Thymus (tissue), 11 donors: ENCODE data around the gene KDM4B. TPM values are rescaled to one million over a fixed set of nuclear protein-coding genes. Genes with fewer than 3 reads are reported as not detected.

Source experiments
- DNase-seq, 9 donors: peaks; one replicate each; pipeline ENCODE4 v3.0.0-alpha.2; 2013; ENCODE audit warnings: low spot score in 9 of 9, low read depth in 6 of 9, missing footprints in 1 of 9
- H3K27ac ChIP-seq, 2 donors: one replicate each; pipeline ENCODE4 v1.5.1; 2013; ENCODE audit warnings: control low read depth in 1 of 2, low read depth in 1 of 2, low read length in 1 of 2, mild to moderate bottlenecking in 1 of 2, moderate library complexity in 1 of 2
- H3K27me3 ChIP-seq, 2 donors: one replicate each; pipeline ENCODE4 v1.5.1; 2013; ENCODE audit warnings: low read length in 1 of 2; ENCODE audit not compliant: control insufficient read depth in 2 of 2, insufficient read depth in 1 of 2
- H3K36me3 ChIP-seq, 2 donors: one replicate each; pipeline ENCODE4 v1.5.1; 2013; ENCODE audit warnings: low read length in 1 of 2, mild to moderate bottlenecking in 1 of 2, moderate library complexity in 1 of 2; ENCODE audit not compliant: control insufficient read depth in 2 of 2, insufficient read depth in 2 of 2
- H3K4me1 ChIP-seq, 2 donors: one replicate each; pipeline ENCODE4 v1.5.1; 2013; ENCODE audit warnings: low read length in 2 of 2; ENCODE audit not compliant: control insufficient read depth in 2 of 2, insufficient read depth in 2 of 2
- H3K4me3 ChIP-seq, 2 donors: one replicate each; pipeline ENCODE4 v1.5.1; 2013; ENCODE audit warnings: low read length in 2 of 2, control low read depth in 1 of 2, mild to moderate bottlenecking in 1 of 2
- H3K9me3 ChIP-seq, 2 donors: one replicate each; pipeline ENCODE4 v1.5.1; 2013; ENCODE audit warnings: low read length in 1 of 2, mild to moderate bottlenecking in 1 of 2; ENCODE audit not compliant: control insufficient read depth in 2 of 2, insufficient read depth in 1 of 2
- WGBS: extraction: QIAGEN DNeasy Blood & Tissue Kit; methylation state at CpG from one replicate; pipeline ENCODE4 v1.1.7; 2013; 5-methylcytosine and 5-hydroxymethylcytosine counted together
- polyA plus RNA-seq: library from polyadenylated mRNA; stranded (reverse); fragments of 200-250 nt; gene quantifications from one replicate; pipeline ENCODE4 v1.2.3, GENCODE V29; 2013
- total RNA-seq: library from RNA; stranded (reverse); fragments of 120-200 nt; gene quantifications from one replicate; pipeline ENCODE4 v1.2.4, GENCODE V29; 2013
- donor health status: healthy.

Gene KDM4B
- total and polyA plus RNA-seq, 2 donors = 8.6 to 24.6 TPM

GRCh38 chr19:5122671-5123409, 153.9 kb downstream of the KDM4B start:
- no peak for DNase-seq
- Histone ChIP-seq H3K9me3 (peaks cover 0 to 7% of the 10 kb centered on the region in 2 donors), H3K27me3 (no peaks in the 10 kb centered on the region), H3K27ac (no peak overlapping the region), H3K36me3 (peaks cover 12 to 25% of the 10 kb centered on the region in 2 donors), H3K4me1 (peaks cover 20 to 44% of the 10 kb centered on the region in 2 donors), H3K4me3 (no peak overlapping the region)
- WGBS = 94% methylated on average over 30 of the region's 30 CpGs

- no peak for DNase-seq
- no peaks in the 10 kb centered on the region for H3K27me3 ChIP-seq
- peaks cover 12 to 25% of the 10 kb centered on the region in 2 donors for H3K36me3 ChIP-seq
- H3K27ac ChIP-seq = no peak overlapping the region
- WGBS = 91% methylated on average over 11 of the region's 11 CpGs
- H3K4me1 ChIP-seq = peaks cover 20 to 51% of the 10 kb centered on the region in 2 donors
- peaks cover 0 to 7% of the 10 kb centered on the region in 2 donors for H3K9me3 ChIP-seq
- no peak overlapping the region for H3K4me3 ChIP-seq
Measured at GRCh38 chr19:5123646-5124045, 154.7 kb downstream of the KDM4B start.

- 95% methylated on average over 21 of the region's 21 CpGs for WGBS
- H3K27ac ChIP-seq = no peak overlapping the region
- peaks cover 12 to 22% of the 10 kb centered on the region in 2 donors for H3K36me3 ChIP-seq
- no peak overlapping the region for H3K4me3 ChIP-seq
- no peak for DNase-seq
- H3K9me3 ChIP-seq = peaks cover 0 to 7% of the 10 kb centered on the region in 2 donors
- H3K27me3 ChIP-seq = no peaks in the 10 kb centered on the region
- peaks cover 20 to 56% of the 10 kb centered on the region in 2 donors for H3K4me1 ChIP-seq
Measured at GRCh38 chr19:5124111-5124855, 155.4 kb downstream of the KDM4B start.

- Histone ChIP-seq H3K4me3 (no peak overlapping the region), H3K36me3 (peaks cover 8 to 23% of the 10 kb centered on the region in 2 donors), H3K9me3 (peaks cover 0 to 7% of the 10 kb centered on the region in 2 donors), H3K4me1 (peaks cover 28 to 67% of the 10 kb centered on the region in 2 donors), H3K27me3 (no peaks in the 10 kb centered on the region), H3K27ac (no peak overlapping the region)
- 87% methylated on average over 17 of the region's 17 CpGs for WGBS
- no peak for DNase-seq
Measured at GRCh38 chr19:5125376-5125775, 156.5 kb downstream of the KDM4B start.

GRCh38 chr19:5125797-5126497, 157.0 kb downstream of the KDM4B start:
- 42% methylated on average over 21 of the region's 21 CpGs for WGBS
- Histone ChIP-seq H3K36me3 (peaks cover 8 to 23% of the 10 kb centered on the region in 2 donors), H3K27me3 (no peaks in the 10 kb centered on the region), H3K4me3 (no peak overlapping the region), H3K27ac (no peak overlapping the region), H3K4me1 (peaks cover 34 to 71% of the 10 kb centered on the region in 2 donors), H3K9me3 (peaks cover 0 to 10% of the 10 kb centered on the region in 2 donors)
- DNase-seq = peak in 2 of 9 donors; percentile 32 to 36

- Histone ChIP-seq H3K4me1 (peaks cover 38 to 70% of the 10 kb centered on the region in 2 donors), H3K36me3 (peaks cover 8 to 22% of the 10 kb centered on the region in 2 donors), H3K4me3 (no peak overlapping the region), H3K27ac (no peak overlapping the region), H3K9me3 (peaks cover 0 to 8% of the 10 kb centered on the region in 2 donors), H3K27me3 (no peaks in the 10 kb centered on the region)
- DNase-seq = no peak
- WGBS = 93% methylated on average over 26 of the region's 26 CpGs
Measured at GRCh38 chr19:5126498-5127223, 157.7 kb downstream of the KDM4B start.

- H3K9me3 ChIP-seq = peaks cover 0 to 2% of the 10 kb centered on the region in 2 donors
- H3K27me3 ChIP-seq = no peaks in the 10 kb centered on the region
- H3K4me3 ChIP-seq = no peak overlapping the region
- H3K36me3 ChIP-seq = peaks cover 5 to 21% of the 10 kb centered on the region in 2 donors
- 85% methylated on average over 12 of the region's 12 CpGs for WGBS
- peaks cover 38 to 73% of the 10 kb centered on the region in 2 donors for H3K4me1 ChIP-seq
- no peak for DNase-seq
- H3K27ac ChIP-seq = no peak overlapping the region
Measured at GRCh38 chr19:5127717-5128116, 158.8 kb downstream of the KDM4B start.

GRCh38 chr19:5128251-5128935, 159.5 kb downstream of the KDM4B start:
- Histone ChIP-seq H3K27me3 (no peaks in the 10 kb centered on the region), H3K36me3 (peaks cover 8 to 21% of the 10 kb centered on the region in 2 donors), H3K27ac (no peak overlapping the region), H3K4me1 (peaks cover 43 to 80% of the 10 kb centered on the region in 2 donors), H3K4me3 (no peak overlapping the region), H3K9me3 (peaks cover 0 to 2% of the 10 kb centered on the region in 2 donors)
- 82% methylated on average over 25 of the region's 25 CpGs for WGBS
- no peak for DNase-seq
